ENCODE measurements around the gene EFHD1.
"Not testable (repeated sequence)": the region's sequence is repeated elsewhere in the genome, so short reads cannot be mapped to it uniquely, and the experiment has no call there.

Gene EFHD1

DNA sequence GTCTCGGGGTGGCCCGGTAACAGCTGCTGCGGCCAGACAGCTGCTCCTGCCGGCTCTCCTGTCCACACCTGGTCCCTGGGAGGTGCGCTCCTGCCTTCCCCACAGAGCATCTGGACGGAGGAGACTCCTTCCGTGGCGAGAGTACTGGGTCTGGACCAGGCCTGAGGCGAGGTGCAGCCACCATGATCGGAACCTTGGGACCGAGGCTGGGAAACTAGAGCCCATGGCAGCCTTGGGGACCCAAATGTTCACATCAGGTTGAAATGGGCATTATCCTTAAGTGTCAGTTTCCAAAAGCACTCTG lies 64.4 kb downstream of the EFHD1 start:
- no peak for FAIRE-seq

DNA sequence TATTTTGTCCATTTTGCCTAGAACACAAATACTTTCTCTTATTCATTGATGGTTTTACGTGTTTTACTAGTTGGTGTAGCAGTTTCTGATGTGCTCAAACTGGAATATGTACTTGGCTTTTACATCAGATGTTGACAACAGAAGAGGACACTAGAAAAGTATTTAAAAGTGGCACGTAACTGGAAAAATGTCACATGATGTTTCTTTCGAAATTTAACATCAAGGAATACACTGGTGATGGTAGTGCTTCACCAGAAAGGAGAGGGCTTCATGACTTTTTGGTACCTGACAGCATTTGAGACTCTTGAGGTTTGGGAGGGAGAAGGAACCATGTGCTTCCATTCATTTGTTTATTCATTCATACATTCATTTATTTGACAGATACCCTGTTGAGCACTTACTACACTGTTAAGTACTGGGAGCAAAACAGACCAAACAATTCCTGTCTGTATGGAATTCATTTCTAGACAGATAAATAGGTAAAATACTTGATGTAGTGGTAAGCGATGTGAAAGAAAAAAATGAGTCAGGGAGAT lies 65.2 kb downstream of the EFHD1 start:
- no peak for FAIRE-seq

DNA sequence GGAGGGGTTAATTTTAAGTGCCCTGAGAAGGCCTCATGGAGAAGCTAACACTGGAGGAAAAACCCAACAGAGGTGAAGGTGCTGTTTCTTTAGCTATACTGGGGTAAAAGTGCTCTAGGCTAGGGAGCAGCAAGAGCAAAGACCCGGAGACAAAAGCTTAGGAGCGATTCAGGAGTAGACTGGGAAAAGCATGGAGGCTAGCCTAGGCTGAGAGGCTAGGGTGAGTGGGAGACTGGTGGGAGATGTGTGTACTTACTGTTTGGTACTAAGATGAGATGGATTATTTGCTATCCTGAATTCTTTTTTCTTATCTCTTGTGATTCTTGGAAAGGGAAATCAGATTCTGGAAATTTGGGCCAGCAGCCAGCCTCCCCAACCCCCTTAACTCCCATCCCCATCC lies 65.7 kb downstream of the EFHD1 start:
- FAIRE-seq: no peak

DNA sequence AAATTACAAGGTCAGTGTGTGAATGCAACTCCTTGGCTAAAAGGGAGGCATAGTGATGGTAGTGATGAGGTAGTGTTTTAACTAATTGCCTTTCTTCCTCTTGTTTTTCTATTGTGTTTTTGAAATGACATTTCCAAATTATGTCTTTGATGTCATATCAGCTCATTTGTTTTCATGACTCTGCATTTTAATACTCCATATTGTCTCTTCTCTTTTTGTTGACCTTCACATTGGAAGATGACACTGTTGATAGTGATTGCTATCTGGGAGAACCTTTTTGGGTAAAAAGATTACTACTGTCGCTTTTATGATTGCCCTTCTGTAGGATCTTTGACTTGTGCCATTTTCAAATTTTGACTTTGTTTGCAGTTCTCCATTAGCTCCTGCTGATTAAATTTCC lies 66.8 kb downstream of the EFHD1 start:
- FAIRE-seq: no peak

DNA sequence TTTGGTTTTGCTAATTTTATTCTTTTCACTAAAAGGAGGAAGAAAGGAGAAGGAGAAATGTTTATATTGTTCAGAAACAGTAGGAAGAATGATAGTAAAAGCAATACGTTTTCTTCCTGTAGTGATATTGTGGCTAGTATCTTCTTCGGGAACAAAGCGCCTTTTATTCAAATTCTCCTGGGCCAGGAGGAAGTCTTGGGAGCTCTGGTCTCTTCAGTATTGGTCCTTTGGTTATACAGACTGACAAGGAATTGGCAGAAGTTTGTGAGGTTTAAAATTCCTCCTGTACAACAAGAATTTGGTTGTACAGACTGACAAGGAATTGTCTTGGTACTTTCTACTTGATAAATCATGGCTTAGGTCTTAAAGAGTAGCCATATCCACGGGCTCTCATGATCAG lies 73.7 kb downstream of the EFHD1 start:
- FAIRE-seq: no peak

DNA sequence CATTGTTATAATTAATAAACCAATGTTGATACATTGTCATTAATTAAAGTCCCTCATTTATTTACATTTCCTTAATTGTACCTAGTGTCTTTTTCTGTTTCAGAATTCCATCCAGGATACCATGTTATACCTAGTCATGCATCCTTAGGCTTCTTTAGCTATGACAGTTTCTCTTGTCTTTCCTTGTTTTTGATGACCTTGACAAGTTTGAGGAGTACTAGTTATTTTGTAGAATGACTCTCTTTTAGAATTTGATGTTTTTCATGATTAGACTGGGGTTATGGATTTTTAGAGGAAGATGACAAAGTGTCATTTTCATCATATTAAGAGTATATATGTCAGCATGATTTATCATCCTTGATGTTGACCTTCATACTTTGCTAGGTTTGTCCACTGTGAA lies 80.1 kb downstream of the EFHD1 start:
- FAIRE-seq: no peak

DNA sequence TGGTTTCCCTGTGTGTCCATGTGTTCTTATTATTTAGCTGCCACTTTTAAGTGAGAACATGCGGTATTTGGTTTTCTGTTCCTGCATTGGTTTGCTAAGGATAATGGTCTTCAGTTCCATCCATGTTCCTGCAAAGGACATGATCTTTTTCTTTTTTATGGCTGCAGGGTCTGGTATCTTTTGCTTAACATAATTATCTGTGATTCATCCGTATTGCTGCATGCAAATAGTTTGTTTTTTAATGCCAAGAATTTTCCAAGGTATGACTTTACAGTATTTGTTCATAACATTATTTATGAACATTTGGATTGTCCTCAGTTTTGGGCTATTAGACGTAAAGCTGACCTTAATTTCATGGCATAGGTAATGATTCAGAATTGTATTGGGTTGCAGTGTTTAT lies 81.6 kb downstream of the EFHD1 start:
- no peak for FAIRE-seq

DNA sequence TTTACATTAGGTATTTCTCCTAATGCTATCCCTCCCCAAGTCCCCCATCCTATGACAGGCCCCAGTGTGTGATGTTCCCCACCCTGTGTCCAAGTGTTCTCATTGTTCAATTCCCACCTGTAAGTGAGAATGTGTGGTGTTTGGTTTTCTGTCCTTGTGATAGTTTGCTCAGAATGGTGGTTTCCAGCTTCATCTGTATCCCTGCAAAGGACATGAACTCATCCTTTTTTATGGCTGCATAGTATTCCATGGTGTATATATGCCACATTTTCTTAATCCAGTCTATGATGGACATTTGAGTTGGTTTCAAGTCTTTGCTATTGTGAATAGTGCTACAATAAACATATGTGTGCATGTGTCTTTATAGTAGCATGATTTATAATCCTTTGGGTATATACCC lies 86.7 kb downstream of the EFHD1 start:
- not testable (repeated sequence) for FAIRE-seq

DNA sequence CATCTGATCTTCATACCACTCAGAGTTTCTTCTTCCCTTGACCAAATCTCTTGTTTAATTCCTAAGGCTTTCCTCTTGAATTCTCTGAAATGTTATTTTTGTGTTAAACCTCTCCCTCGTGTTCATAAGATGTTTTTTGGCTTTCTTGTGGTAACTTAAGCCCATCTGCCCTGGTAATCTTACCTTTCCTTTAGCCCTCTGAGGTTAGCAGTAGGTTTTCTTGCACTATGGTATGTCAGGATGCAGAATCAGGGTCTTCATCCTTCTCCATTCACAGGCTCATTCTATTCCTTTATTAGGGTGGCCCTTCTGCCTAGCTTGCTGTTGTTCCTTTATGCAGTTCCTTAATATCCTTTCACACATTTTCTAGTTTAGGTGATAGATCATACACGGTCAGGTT lies 87.9 kb downstream of the EFHD1 start:
- no peak for FAIRE-seq

DNA sequence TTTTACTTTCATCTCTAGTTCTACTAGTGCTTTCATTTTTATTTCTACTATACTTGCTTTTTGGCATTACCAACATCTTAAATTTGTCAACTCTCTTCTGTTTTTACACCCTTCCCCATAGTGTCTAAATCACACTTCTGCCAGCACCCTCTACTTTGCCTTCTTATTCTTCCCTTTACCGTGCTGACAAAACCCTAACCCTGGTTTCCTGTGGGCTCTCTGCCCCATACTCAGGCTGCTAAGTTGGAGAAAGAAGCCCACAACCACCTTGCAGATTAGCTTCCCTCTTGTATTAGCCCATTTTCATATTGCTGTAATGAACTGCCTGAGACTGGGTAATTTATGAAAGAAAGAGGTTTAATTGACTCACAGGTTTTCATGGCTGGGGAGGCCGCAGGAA lies 88.5 kb downstream of the EFHD1 start:
- FAIRE-seq: no peak

DNA sequence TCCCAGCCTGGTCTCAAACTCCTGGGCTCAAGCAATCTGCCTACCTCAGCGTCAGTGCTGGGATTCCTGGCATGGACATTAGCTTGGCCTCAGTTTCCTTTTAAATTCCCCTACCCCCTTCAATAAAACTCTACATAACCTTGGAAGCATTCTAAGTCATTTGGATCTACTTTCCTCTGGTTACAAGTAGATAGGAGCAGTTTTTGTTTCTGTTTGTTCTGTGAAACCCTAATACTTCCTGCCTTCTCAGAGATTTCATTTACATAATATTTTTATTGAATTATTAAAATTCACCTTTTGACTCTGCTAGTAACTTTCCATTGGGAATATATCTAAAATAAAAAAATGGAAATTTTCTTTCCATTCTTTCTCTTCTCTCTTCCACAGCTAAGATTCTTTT lies 89.6 kb downstream of the EFHD1 start:
- no peak for FAIRE-seq

DNA sequence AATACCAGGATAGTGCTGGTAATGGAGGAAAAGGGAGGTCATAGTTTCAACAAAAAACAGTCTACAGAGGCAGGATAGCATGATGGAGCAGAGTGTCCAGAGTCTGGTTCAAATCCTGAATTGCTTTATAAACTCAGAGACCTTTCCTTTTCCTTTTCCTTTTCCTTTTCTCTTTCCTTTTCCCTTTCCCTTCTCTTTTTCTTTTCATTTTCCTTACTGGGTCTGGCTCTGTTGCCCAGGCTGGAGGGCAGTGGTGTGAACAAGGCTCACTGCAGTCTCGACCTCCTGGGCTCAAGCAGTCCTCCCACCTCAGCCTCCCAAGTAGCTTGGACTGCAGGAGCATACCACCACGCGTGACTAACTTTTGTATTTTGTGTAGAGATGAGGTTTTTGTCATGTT lies 95.4 kb downstream of the EFHD1 start:
- no peak for FAIRE-seq

DNA sequence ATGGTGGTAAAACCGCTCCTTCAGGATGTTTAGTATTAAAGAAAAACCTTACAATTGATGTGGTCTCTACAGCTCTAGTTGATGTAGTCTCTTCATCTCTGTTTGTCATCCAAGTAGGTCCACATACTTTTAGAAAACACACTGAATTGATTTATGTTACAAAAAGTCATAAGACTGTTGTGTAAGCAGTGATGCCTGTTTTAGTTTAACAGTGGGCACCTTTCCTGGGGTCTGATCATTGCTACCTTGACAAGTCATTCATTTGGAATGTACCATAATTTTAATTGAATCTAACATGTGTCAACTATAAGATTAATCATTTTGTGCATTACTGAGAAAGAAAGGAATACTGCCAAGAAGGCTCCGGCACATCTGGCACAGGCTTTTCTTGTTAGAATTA lies 98.1 kb downstream of the EFHD1 start:
- no peak for FAIRE-seq
